HCT116 (cell line): ENCODE results near the gene COL18A1. TPM values are rescaled to one million over a fixed set of nuclear protein-coding genes. Genes with fewer than 3 reads are reported as not detected.

ENCODE experiments used
- ATAC-seq: fragments of 200-7000 bp; cut with Tn5 transposase; 2 replicates; pipeline ENCODE4 v1.9.1; 2020; ENCODE audit warnings: mild to moderate bottlenecking, moderate library complexity
- BruUV-seq: library from RNA; stranded (reverse); fragments of 400-500 nt; replicated peaks from 2 replicates; lab custom pipeline; 2021; lab: Mats Ljungman, UMichigan
- CTCF ChIA-PET: fragments of 300-600 bp; sonication (Branson Sonifier 250); formaldehyde crosslinking; loops from one replicate; lab custom pipeline; 2021; ENCODE audit warnings: antibody characterized with exemption; lab: Charles Lee
- POLR2A ChIA-PET: fragments of 300-600, 350-600 bp; sonication (Branson Sonifier 250); formaldehyde crosslinking; loops from one replicate; lab custom pipeline; 2021; ENCODE audit warnings: antibody characterized with exemption; lab: Charles Lee
- RAD21 ChIA-PET, 2 experiments: fragments of 300-600 bp; sonication (Branson Sonifier 250); formaldehyde crosslinking; loops; one replicate each; lab custom pipeline; 2023; ENCODE audit warnings: low total read pairs in 2 of 2; ENCODE audit not compliant: uncharacterized antibody in 2 of 2, unreplicated experiment in 2 of 2, low non-redundant PET in 1 of 2; lab: Charles Lee
- DNase-seq: peaks from one replicate; pipeline ENCODE4 v3.0.0-alpha.2; 2010; ENCODE audit warnings: low read depth, low spot score
- H2AFZ ChIP-seq: fragments of 200-600 bp; shearing (Covaris generic), sonication (generic); 2 replicates; pipeline ENCODE4 v1.6.1; 2017; ENCODE audit warnings: low read depth, mixed run types, mixed read lengths, antibody characterized with exemption, low read length; ENCODE audit not compliant: poor library complexity, severe bottlenecking
- H3K27ac ChIP-seq: 2 replicates; pipeline ENCODE4 v1.5.1; 2012; ENCODE audit warnings: low read depth, low read length
- H3K27me3 ChIP-seq: fragments of 200-600 bp; sonication (generic); 2 replicates; pipeline ENCODE4 v1.6.1; 2016; ENCODE audit warnings: mixed run types, low read length, mixed read lengths; ENCODE audit not compliant: insufficient read depth
- H3K36me3 ChIP-seq, 2 experiments: fragments of 200-500 bp in 1 of 2; fragments of 200-600 bp in 1 of 2; sonication (Bioruptor generic) in 1 of 2; sonication (generic) in 1 of 2; 2 replicates each; pipeline versions ENCODE4 v1.5.1 to v1.6.1; 2014 to 2016; ENCODE audit warnings: low read length in 2 of 2, inconsistent platforms in 1 of 2, mixed read lengths in 1 of 2, mixed run types in 1 of 2; ENCODE audit not compliant: insufficient read depth in 2 of 2, control insufficient read depth in 1 of 2
- H3K4me1 ChIP-seq, 2 experiments: fragments of 200-600 bp in 1 of 2; sonication (generic) in 1 of 2; 2 replicates each; pipeline versions ENCODE4 v1.5.1 to v1.6.1; 2012 to 2017; ENCODE audit warnings: low read length in 2 of 2, inconsistent platforms in 1 of 2, mild to moderate bottlenecking in 1 of 2, mixed read lengths in 1 of 2, mixed run types in 1 of 2, moderate library complexity in 1 of 2; ENCODE audit not compliant: insufficient read depth in 2 of 2, control insufficient read depth in 1 of 2
- H3K4me2 ChIP-seq: fragments of 200-600 bp; sonication (generic); 2 replicates; pipeline ENCODE4 v1.6.1; 2017; ENCODE audit warnings: mixed run types, low read length, mixed read lengths
- H3K4me3 ChIP-seq, 2 experiments: fragments of 200-600 bp in 1 of 2; sonication (generic) in 1 of 2; replicated peaks in 1 of 2; 2 replicates each; pipeline ENCODE4 v1.5.1; 2011 to 2016; ENCODE audit warnings: low read length in 2 of 2, control low read depth in 1 of 2, low read depth in 1 of 2, mild to moderate bottlenecking in 1 of 2, mixed read lengths in 1 of 2, mixed run types in 1 of 2
- H3K79me2 ChIP-seq: fragments of 200-600 bp; sonication (generic); 2 replicates; pipeline ENCODE4 v1.6.1; 2017; ENCODE audit warnings: mild to moderate bottlenecking, mixed run types, low read length, moderate library complexity, mixed read lengths; ENCODE audit not compliant: insufficient read depth
- H3K9ac ChIP-seq: fragments of 200-600 bp; sonication (generic); 2 replicates; pipeline ENCODE4 v1.6.1; 2016; ENCODE audit warnings: low read length, mixed read lengths
- H3K9me2 ChIP-seq: fragments of 200-600 bp; sonication (generic), shearing (Covaris generic); 2 replicates; pipeline ENCODE4 v1.6.1; 2017; ENCODE audit warnings: mixed run types, mild to moderate bottlenecking, moderate library complexity; ENCODE audit not compliant: insufficient read depth
- H3K9me3 ChIP-seq, 2 experiments: fragments of 200-500 bp in 1 of 2; fragments of 200-600 bp in 1 of 2; sonication (Bioruptor generic) in 1 of 2; sonication (generic) in 1 of 2; 2 replicates each; pipeline ENCODE4 v1.6.1; 2014 to 2017; ENCODE audit warnings: low read length in 2 of 2, mixed read lengths in 2 of 2, inconsistent platforms in 1 of 2, low read depth in 1 of 2, mild to moderate bottlenecking in 1 of 2, mixed run types in 1 of 2, moderate library complexity in 1 of 2; ENCODE audit not compliant: control insufficient read depth in 1 of 2, insufficient read depth in 1 of 2
- H4K20me1 ChIP-seq: fragments of 200-600 bp; sonication (generic), shearing (Covaris generic); 2 replicates; pipeline ENCODE4 v1.6.1; 2017; ENCODE audit warnings: mixed run types, mild to moderate bottlenecking, moderate library complexity; ENCODE audit not compliant: insufficient read depth
- CBX3 ChIP-seq: IDR thresholded peaks from 2 replicates; pipeline ENCODE4 v1.6.1; 2012; ENCODE audit warnings: low read depth
- CTCF ChIP-seq, 3 experiments: fragments of 200-600 bp in 1 of 3; sonication (generic) in 1 of 3; IDR thresholded peaks in 2 of 3; conservative IDR thresholded peaks in 1 of 3; 2 replicates each; pipeline ENCODE4 v1.5.1; 2012 to 2017; ENCODE audit warnings: low read depth in 2 of 3, low read length in 2 of 3, antibody characterized with exemption in 1 of 3, borderline replicate concordance in 1 of 3, control low read depth in 1 of 3, mild to moderate bottlenecking in 1 of 3, mixed read lengths in 1 of 3, mixed run types in 1 of 3, moderate library complexity in 1 of 3; ENCODE audit not compliant: insufficient read depth in 1 of 3
- ELF1 ChIP-seq: IDR thresholded peaks from 2 replicates; pipeline ENCODE4 v1.6.1; 2012; ENCODE audit warnings: low read depth, borderline replicate concordance
- POLR2A ChIP-seq: IDR thresholded peaks from 2 replicates; pipeline ENCODE4 v1.7.0; 2011; ENCODE audit warnings: borderline replicate concordance; ENCODE audit not compliant: insufficient read depth, insufficient read length; ENCODE audit errors: extremely low read depth
- SRF ChIP-seq: IDR thresholded peaks from 2 replicates; pipeline ENCODE4 v1.6.1; 2012; ENCODE audit warnings: low read depth
- YY1 ChIP-seq: IDR thresholded peaks from 2 replicates; pipeline ENCODE4 v1.6.1; 2011; ENCODE audit warnings: low read length, low read depth, moderate library complexity, mild to moderate bottlenecking; ENCODE audit not compliant: insufficient replicate concordance; ENCODE audit errors: extremely low read depth
- intact Hi-C: fragments of 100-400 bp; cut with micrococcal nuclease; formaldehyde crosslinking; loops from 2 replicates; pipeline ENCODE4 v1.10.0; 2022
- total RNA-seq: library from RNA; stranded (reverse); gene quantifications from one replicate; pipeline ENCODE4 v1.2.1, GENCODE V29; 2021; ENCODE audit not compliant: unreplicated experiment

COL18A1 gene
- total RNA-seq, 1 experiment from 2014 or later = 59.5 TPM

- no peaks in the 10 kb centered on the region for H3K79me2 ChIP-seq
- intact Hi-C loops = no loop called here
- H3K36me3 ChIP-seq = no peaks in the 10 kb centered on the region
- no peak overlapping the region for H3K4me3 ChIP-seq
- H3K9me2 ChIP-seq = no peaks in the 10 kb centered on the region
- H3K4me1 ChIP-seq = peaks cover 0 to 6% of the 10 kb centered on the region in 2 experiments; a peak in 1 of 4 replicates
- no peak overlapping the region for H3K27ac ChIP-seq
- no peaks in the 10 kb centered on the region for H3K9me3 ChIP-seq
- H2AFZ ChIP-seq = no peak overlapping the region
- no peaks in the 10 kb centered on the region for H3K27me3 ChIP-seq
- H3K9ac ChIP-seq = no peak overlapping the region
- ChIA-PET POLR2A (no interaction called here), RAD21 (no interaction called here), CTCF (no interaction called here)
- TF ChIP-seq POLR2A (no peak), SRF (no peak)
- H4K20me1 ChIP-seq = no peaks in the 10 kb centered on the region
- no peak overlapping the region for H3K4me2 ChIP-seq
- no peak for DNase-seq
- ATAC-seq = no peak
- no TSS peak for BruUV-seq
Observed at GRCh38 chr21:45377325-45377709, 27.6 kb upstream of the COL18A1 start.

GRCh38 chr21:45377866-45378257 is 27.1 kb upstream of the COL18A1 start:
- DNase-seq = no peak
- no peak for TF ChIP-seq CTCF (IDR thresholded peaks at IDR 0.05 in 2 of 3, conservative IDR thresholded peaks at IDR 0.05 in 1 of 3; ENCODE audit: borderline replicate concordance in 1 of 3, insufficient read depth in 1 of 3, low read depth in 2 of 3, low read length in 2 of 3)
- TF ChIP-seq CBX3 = no peak
- no peak for TF ChIP-seq ELF1
- no peak for TF ChIP-seq YY1
- Histone ChIP-seq H3K4me2 (no peak overlapping the region), H3K36me3 (no peaks in the 10 kb centered on the region), H3K79me2 (no peaks in the 10 kb centered on the region), H3K4me3 (no peak overlapping the region), H3K4me1 (peaks cover 0 to 4% of the 10 kb centered on the region in 2 experiments; a peak in 1 of 4 replicates), H4K20me1 (no peaks in the 10 kb centered on the region), H2AFZ (no peak overlapping the region), H3K9me3 (no peaks in the 10 kb centered on the region), H3K9me2 (no peaks in the 10 kb centered on the region), H3K9ac (no peak overlapping the region), H3K27me3 (no peaks in the 10 kb centered on the region), H3K27ac (no peak overlapping the region)
- no TSS peak for BruUV-seq
- intact Hi-C loops = no loop called here
- POLR2A ChIA-PET = no interaction called here
- RAD21 ChIA-PET = no interaction called here
- CTCF ChIA-PET = no interaction called here
- ATAC-seq = no peak
